Astrocyte (in vitro differentiated cells and primary cell): ENCODE results near the gene HYOU1.

Experiments used
- CTCF ChIP-seq: IDR thresholded peaks from 2 replicates; pipeline ENCODE4 v1.5.1; 2011; ENCODE audit warnings: low read depth, mild to moderate bottlenecking, inconsistent platforms, low read length, moderate library complexity; ENCODE audit not compliant: insufficient read depth
- EZH2 ChIP-seq: IDR thresholded peaks from 2 replicates; pipeline ENCODE4 v1.6.1; 2012; ENCODE audit warnings: mild to moderate bottlenecking, low read length, inconsistent platforms; ENCODE audit not compliant: insufficient read depth

- TF ChIP-seq CTCF (no peak), EZH2 (no peak)
Measured at GRCh38 chr11:119029340-119030028, 27.5 kb downstream of the HYOU1 start.
